Measurements from ENCODE around the gene EPHX1. TPM values are rescaled to one million over a fixed set of nuclear protein-coding genes. Genes with fewer than 3 reads are reported as not detected.

EPHX1 gene
- total RNA-seq, 2 donors from 2014 or later, result 57.7 to 66.0 TPM

DNA sequence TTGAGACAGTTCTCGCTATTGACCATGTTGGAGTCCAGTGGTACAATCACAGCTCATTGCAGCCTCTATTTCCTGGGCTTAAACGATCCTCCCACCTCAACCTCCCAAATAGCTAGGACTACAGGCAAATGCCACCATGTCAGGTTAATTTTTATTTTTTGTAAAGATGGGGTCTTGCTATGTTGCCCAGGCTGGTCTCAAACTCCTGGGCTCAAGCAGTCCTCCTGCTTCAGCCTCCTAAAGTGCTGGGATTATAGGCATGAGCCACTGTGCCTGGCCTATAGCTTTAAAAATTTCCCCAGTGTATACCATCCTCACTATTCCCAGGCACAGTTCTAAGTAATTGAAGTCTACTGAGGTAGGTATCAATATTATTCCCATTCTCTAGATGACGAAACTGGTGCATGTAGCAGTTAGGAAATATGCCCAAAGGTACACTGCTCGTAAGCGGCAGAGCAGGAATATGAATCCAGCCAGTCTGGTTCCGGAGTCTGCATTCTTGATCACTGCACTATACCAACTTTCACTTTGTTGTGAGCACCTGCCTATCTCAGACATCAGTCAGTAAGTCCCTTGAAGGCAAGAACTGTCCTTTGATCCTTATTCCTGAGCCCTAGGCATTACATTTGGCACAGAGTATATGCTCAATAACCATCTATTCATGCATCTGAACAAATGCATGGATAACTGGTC is 43.8 kb upstream of the EPHX1 start:
- no peak overlapping the region for H3K4me3 ChIP-seq
- TF ChIP-seq CTCF (IDR thresholded peaks at IDR 0.05), result no peak
- peaks cover 5 to 69% of the 10 kb centered on the region in 2 donors for H3K4me1 ChIP-seq

DNA sequence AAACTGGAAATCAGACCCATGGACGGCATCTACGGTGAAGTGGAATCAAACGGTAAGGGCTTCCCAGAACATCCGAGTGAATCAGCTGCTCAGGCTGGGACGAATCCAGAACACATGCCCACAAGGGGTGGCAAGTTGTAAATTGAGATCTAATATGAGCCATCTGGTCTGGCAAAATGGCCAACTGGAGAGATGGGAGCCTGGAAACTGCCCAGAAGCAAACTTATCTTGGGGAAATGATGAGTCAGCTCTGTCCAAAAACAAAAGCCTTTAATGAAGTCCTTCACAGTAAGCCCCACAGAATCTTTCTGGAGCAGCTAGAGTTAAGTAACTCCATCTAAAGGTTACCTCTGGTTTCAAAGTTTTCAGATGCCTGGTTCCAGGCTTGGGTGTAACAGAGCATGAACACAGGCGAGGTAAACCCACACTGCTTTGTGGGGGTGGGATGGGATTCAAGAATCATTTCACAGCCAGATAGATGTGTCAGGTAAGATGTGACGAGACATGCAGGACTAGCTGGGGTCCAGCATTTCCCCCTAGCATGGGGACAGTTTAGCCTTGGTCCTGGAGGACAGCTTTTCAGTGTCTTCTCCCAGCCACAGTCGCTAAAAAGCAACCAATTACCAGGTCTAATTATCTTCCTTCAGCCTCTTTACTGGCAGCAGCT is 42.8 kb upstream of the EPHX1 start:
- H3K4me3 ChIP-seq, result no peak overlapping the region
- H3K4me1 ChIP-seq, result peaks cover 5 to 75% of the 10 kb centered on the region in 2 donors
- no peak for TF ChIP-seq CTCF (IDR thresholded peaks at IDR 0.05)
- H3K27ac ChIP-seq, result peak overlapping the region; percentile 66 to 84
- no peaks in the 10 kb centered on the region for H3K9me3 ChIP-seq
- no peak for DNase-seq (ENCODE audit: low spot score)
- H3K27me3 ChIP-seq, result no peaks in the 10 kb centered on the region
- H3K36me3 ChIP-seq, result no peaks in the 10 kb centered on the region

More for the DNA sequence above, 43.8 kb upstream of the EPHX1 start:
- Histone ChIP-seq H3K27ac (peak overlapping the region; percentile 66 to 84), H3K9me3 (no peaks in the 10 kb centered on the region), H3K27me3 (no peaks in the 10 kb centered on the region), H3K36me3 (no peaks in the 10 kb centered on the region)
- DNase-seq (ENCODE audit: low spot score), result no peak

GRCh38 chr1:225767634-225768540 is 42.0 kb upstream of the EPHX1 start:
- no peak for TF ChIP-seq CTCF (IDR thresholded peaks at IDR 0.05)
- Histone ChIP-seq H3K4me1 (peaks cover 5 to 67% of the 10 kb centered on the region in 2 donors), H3K36me3 (no peaks in the 10 kb centered on the region), H3K27me3 (no peaks in the 10 kb centered on the region), H3K4me3 (no peak overlapping the region), H3K9me3 (no peaks in the 10 kb centered on the region), H3K27ac (peak overlapping the region; percentile 66 to 84)
- peak; percentile 88 for DNase-seq (ENCODE audit: low spot score)

DNA sequence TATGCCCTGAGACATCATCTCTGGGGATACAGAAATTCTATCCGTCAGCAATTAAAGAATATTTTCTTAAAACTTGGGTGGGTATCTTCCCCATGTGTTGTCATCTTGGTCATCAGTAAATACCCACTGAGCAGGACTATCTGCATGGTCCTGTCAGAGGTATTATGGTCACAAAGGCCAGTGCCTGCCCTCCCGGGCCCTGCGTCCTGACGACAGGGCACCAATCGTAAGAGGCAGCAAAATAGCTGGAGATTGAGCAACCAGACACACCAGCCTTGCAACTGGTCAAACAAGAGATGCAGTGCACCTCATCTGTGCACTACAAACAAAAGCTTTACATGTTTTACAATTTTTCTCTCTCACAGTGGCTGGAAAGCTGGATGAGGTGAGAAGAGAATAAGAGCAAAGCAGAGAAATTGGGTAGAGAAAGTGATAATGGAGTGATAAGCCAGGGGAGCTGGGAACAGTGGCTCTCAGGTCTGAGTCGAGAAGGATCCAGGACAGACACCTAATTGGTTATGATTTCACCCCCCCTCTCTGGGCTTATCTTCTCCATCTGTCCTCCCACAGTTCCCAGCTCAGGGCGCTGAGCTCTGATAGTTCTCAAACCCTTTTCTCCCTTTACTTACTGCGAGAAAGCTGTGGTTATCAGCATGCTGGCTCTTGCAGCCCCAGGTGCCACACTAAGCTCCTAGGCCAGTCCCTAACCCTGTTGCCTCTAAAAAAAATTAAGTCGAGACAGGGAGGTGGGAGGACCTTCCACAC is 41.1 kb upstream of the EPHX1 start:
- H3K4me1 ChIP-seq, result peaks cover 5 to 58% of the 10 kb centered on the region in 2 donors
- DNase-seq (ENCODE audit: low spot score), result no peak
- no peaks in the 10 kb centered on the region for H3K36me3 ChIP-seq
- TF ChIP-seq CTCF (IDR thresholded peaks at IDR 0.05), result no peak
- peak overlapping the region in 1 of 2 donors; percentile 84 for H3K27ac ChIP-seq
- no peak overlapping the region for H3K4me3 ChIP-seq
- no peaks in the 10 kb centered on the region for H3K27me3 ChIP-seq
- no peaks in the 10 kb centered on the region for H3K9me3 ChIP-seq

DNA sequence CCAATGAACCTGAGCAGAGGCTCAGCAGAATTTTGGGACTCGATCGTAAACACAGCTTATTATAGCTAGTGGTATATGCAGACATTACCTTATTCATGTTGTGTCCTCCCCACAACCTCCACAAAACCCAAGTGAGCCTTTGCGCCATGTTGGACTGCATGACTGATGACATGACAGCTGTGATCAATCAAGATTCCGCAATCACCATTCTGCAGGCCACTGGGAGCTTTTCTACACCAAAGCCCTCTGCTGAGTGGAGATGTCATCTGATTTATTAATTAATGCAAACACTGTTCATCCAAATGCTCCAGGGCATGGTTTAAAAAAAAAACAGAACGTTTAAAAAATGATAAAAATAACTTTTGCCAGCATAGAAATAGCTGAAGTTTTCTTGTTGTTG is 40.2 kb upstream of the EPHX1 start:
- no peak overlapping the region for H3K27ac ChIP-seq
- H3K27me3 ChIP-seq, result no peaks in the 10 kb centered on the region
- no peak overlapping the region for H3K4me3 ChIP-seq
- no peak for TF ChIP-seq CTCF (IDR thresholded peaks at IDR 0.05)
- DNase-seq (ENCODE audit: low spot score), result no peak
- H3K9me3 ChIP-seq, result no peaks in the 10 kb centered on the region
- H3K4me1 ChIP-seq, result peaks cover 5 to 50% of the 10 kb centered on the region in 2 donors
- no peaks in the 10 kb centered on the region for H3K36me3 ChIP-seq
